ENCODE measurements around the gene MEIS1.

Gene MEIS1

GRCh38 chr2:66573821-66574233 is 138.9 kb downstream of the MEIS1 start:
- DNase-seq, result peak; percentile 61

- peak; percentile 64 for DNase-seq
Measured at GRCh38 chr2:66574701-66575624, 140.0 kb downstream of the MEIS1 start.

- no peak for DNase-seq
Measured at GRCh38 chr2:66575625-66576310, 140.8 kb downstream of the MEIS1 start.

- no peak for DNase-seq
Measured at GRCh38 chr2:66576311-66576560, 141.3 kb downstream of the MEIS1 start.

- DNase-seq, result peak; percentile 26
Measured at GRCh38 chr2:66576561-66577320, 141.8 kb downstream of the MEIS1 start.

GRCh38 chr2:66577321-66578053 is 142.6 kb downstream of the MEIS1 start:
- DNase-seq, result no peak

- DNase-seq, result peak; percentile 63
Measured at GRCh38 chr2:66578054-66578686, 143.2 kb downstream of the MEIS1 start.

- DNase-seq, result peak; percentile 63
Measured at GRCh38 chr2:66578687-66579106, 143.8 kb downstream of the MEIS1 start.

GRCh38 chr2:66579186-66580126 is 144.5 kb downstream of the MEIS1 start:
- no peak for DNase-seq

- no peak for DNase-seq
Measured at GRCh38 chr2:66580166-66581049, 145.5 kb downstream of the MEIS1 start.

- DNase-seq, result no peak
Measured at GRCh38 chr2:66581339-66582103, 146.6 kb downstream of the MEIS1 start.

- DNase-seq, result no peak
Measured at GRCh38 chr2:66582104-66582986, 147.4 kb downstream of the MEIS1 start.

- no peak for DNase-seq
Measured at GRCh38 chr2:66582987-66583880, 148.3 kb downstream of the MEIS1 start.

- DNase-seq, result no peak
Measured at GRCh38 chr2:66583881-66584280, 149.0 kb downstream of the MEIS1 start.

- DNase-seq, result peak; percentile 55
Measured at GRCh38 chr2:66585587-66585986, 150.7 kb downstream of the MEIS1 start.

GRCh38 chr2:66587216-66587615 is 152.3 kb downstream of the MEIS1 start:
- no peak for DNase-seq

- no peak for DNase-seq
Measured at GRCh38 chr2:66594001-66594400, 159.1 kb downstream of the MEIS1 start.
